HEK293 (cell line): ENCODE data around the gene QSOX1.

Source experiments
- CTCF ChIP-seq: fragments of 450-650 bp; formaldehyde crosslinking; IDR thresholded peaks from 2 replicates; pipeline ENCODE4 v1.5.1; 2016; ENCODE audit warnings: missing biosample characterization, missing genetic modification characterization
- PRDM10 ChIP-seq: fragments of 450-650 bp; formaldehyde crosslinking; IDR thresholded peaks from 2 replicates; pipeline ENCODE4 v1.5.1; 2016; ENCODE audit warnings: missing biosample characterization, missing genetic modification characterization
- ZFP3 ChIP-seq: fragments of 450-650 bp; formaldehyde crosslinking; IDR thresholded peaks from 2 replicates; pipeline ENCODE4 v1.5.1; 2016; ENCODE audit warnings: low read depth, missing biosample characterization, missing genetic modification characterization
- ZNF138 ChIP-seq: fragments of 450-650 bp; formaldehyde crosslinking; IDR thresholded peaks from 2 replicates; pipeline ENCODE4 v1.5.1; 2016; ENCODE audit warnings: missing biosample characterization, missing genetic modification characterization, borderline replicate concordance
- ZNF837 ChIP-seq: fragments of 450-650 bp; formaldehyde crosslinking; IDR thresholded peaks from 2 replicates; pipeline ENCODE4 v1.5.1; 2016; ENCODE audit warnings: missing biosample characterization, missing genetic modification characterization
- ZSCAN5A ChIP-seq: fragments of 450-650 bp; formaldehyde crosslinking; IDR thresholded peaks from 2 replicates; pipeline ENCODE4 v1.5.1; 2016; ENCODE audit warnings: missing biosample characterization, missing genetic modification characterization

GRCh38 chr1:180230416-180230790 lies 75.7 kb downstream of the QSOX1 start:
- TF ChIP-seq CTCF (tag by site-specific recombination): no peak
- no peak for TF ChIP-seq ZNF837 (tag by site-specific recombination)
- no peak for TF ChIP-seq ZSCAN5A (tag by site-specific recombination)
- no peak for TF ChIP-seq ZNF138
- no peak for TF ChIP-seq ZFP3
- TF ChIP-seq PRDM10 (tag by site-specific recombination): peak; percentile 89
